ENCODE data around the gene ATP6V1E1. TPM values are rescaled to one million over a fixed set of nuclear protein-coding genes. Genes with fewer than 3 reads are reported as not detected.
"Not testable (repeated sequence)": the region's sequence is repeated elsewhere in the genome, so short reads cannot be mapped to it uniquely, and the experiment has no call there.

Gene ATP6V1E1
- polyA plus RNA-seq, 1 donor = 94.8 TPM

DNA sequence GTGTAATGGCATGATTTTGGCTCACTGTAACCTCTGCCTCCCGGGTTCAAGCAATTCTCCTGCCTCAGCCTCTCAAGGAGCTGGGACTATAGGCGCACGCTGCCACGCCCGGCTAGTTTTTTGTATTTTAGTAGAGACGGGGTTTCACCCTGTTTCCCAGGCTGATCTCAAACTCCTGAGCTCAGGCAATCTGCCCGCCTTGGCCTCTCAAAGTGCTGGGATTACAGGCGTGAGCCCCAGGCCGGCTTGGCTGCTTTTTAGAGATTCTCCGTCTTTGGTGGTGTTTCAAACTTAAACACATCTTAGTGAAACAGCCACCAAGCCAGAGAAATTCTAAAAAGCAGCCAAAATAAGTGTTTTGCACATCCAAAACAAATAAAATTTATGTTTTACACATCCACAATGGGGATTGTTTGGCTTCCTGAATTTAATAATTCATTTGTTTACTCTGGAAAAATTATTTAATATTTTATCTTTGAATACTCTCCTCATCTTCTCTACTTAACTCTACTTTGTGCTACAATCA is 28.4 kb upstream of the ATP6V1E1 start:
- no peaks in the 10 kb centered on the region for H3K9me3 ChIP-seq (ENCODE audit: control insufficient read depth, low read depth, low read length)
- WGBS (ENCODE audit: insufficient coverage, low lambda C conversion rate) = no CpG with 5 or more reads among the region's 10 CpGs
- no peak overlapping the region for H3K27ac ChIP-seq (ENCODE audit: low read length)
- no peaks in the 10 kb centered on the region for H3K27me3 ChIP-seq (ENCODE audit: control insufficient read depth, insufficient read depth, low read length)
- peaks cover 2% of the 10 kb centered on the region for H3K4me1 ChIP-seq (ENCODE audit: control insufficient read depth, insufficient read depth, low read length)
- no peak for DNase-seq
- no peak overlapping the region for H3K4me3 ChIP-seq (ENCODE audit: low read length)
- peaks cover 15% of the 10 kb centered on the region for H3K36me3 ChIP-seq (ENCODE audit: control insufficient read depth, insufficient read depth, low read length)

DNA sequence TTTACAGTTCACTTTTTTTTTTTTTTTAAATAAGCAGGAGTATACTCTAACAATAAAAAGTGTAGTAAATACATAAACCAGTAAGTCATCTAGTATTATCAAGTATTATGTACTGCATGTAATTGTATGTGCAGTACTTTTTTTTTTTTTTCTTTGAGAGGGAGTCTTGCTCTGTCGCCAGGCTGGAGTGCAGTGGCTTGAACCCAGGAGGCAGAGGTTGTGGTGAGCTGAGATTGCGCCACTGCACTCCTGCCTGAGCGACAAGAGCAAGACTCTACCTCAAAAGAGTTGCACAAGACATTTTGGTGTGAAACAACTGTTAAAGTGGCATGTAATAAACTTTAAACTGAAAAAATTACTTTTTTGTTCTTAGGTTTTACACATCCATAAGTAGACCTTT is 26.7 kb upstream of the ATP6V1E1 start:
- peaks cover 15% of the 10 kb centered on the region for H3K36me3 ChIP-seq (ENCODE audit: control insufficient read depth, insufficient read depth, low read length)
- no peaks in the 10 kb centered on the region for H3K9me3 ChIP-seq (ENCODE audit: control insufficient read depth, low read depth, low read length)
- no CpG with 5 or more reads among the region's 3 CpGs for WGBS (ENCODE audit: insufficient coverage, low lambda C conversion rate)
- no peak overlapping the region for H3K4me3 ChIP-seq (ENCODE audit: low read length)
- peaks cover 2% of the 10 kb centered on the region for H3K4me1 ChIP-seq (ENCODE audit: control insufficient read depth, insufficient read depth, low read length)
- H3K27ac ChIP-seq (ENCODE audit: low read length) = no peak overlapping the region
- peak in 1 of 2 donors; percentile 17 for DNase-seq
- no peaks in the 10 kb centered on the region for H3K27me3 ChIP-seq (ENCODE audit: control insufficient read depth, insufficient read depth, low read length)

DNA sequence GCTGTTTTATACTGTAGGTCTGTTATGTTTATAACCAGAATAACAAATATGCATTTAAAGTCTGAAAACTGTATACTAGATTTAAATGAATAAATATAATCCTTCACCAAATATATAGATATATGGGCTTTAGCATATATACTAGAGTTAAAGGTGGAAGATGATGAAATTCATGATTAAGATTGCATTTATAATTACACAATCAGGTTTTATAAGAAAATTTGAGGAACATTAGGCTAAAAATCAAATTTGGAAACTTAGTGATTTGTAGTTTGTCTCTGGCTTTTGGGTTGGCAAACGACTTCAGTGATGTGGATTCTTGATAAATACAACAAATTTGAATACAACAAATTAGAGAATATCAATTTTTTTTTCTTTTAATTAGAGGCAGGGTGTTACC is 20.0 kb upstream of the ATP6V1E1 start:
- no peak for DNase-seq
- Histone ChIP-seq H3K27ac (ENCODE audit: low read length) (no peak overlapping the region), H3K4me1 (ENCODE audit: control insufficient read depth, insufficient read depth, low read length) (no peaks in the 10 kb centered on the region), H3K27me3 (ENCODE audit: control insufficient read depth, insufficient read depth, low read length) (no peaks in the 10 kb centered on the region), H3K4me3 (ENCODE audit: low read length) (no peak overlapping the region), H3K36me3 (ENCODE audit: control insufficient read depth, insufficient read depth, low read length) (peaks cover 2% of the 10 kb centered on the region), H3K9me3 (ENCODE audit: control insufficient read depth, low read depth, low read length) (no peaks in the 10 kb centered on the region)
- WGBS (ENCODE audit: insufficient coverage, low lambda C conversion rate) = no CpG with 5 or more reads among the region's 1 CpG

GRCh38 chr22:17647991-17648390 is 19.4 kb upstream of the ATP6V1E1 start:
- Histone ChIP-seq H3K27ac (ENCODE audit: low read length) (no peak overlapping the region), H3K9me3 (ENCODE audit: control insufficient read depth, low read depth, low read length) (no peaks in the 10 kb centered on the region), H3K27me3 (ENCODE audit: control insufficient read depth, insufficient read depth, low read length) (no peaks in the 10 kb centered on the region), H3K4me3 (ENCODE audit: low read length) (no peak overlapping the region), H3K36me3 (ENCODE audit: control insufficient read depth, insufficient read depth, low read length) (peaks cover 2% of the 10 kb centered on the region), H3K4me1 (ENCODE audit: control insufficient read depth, insufficient read depth, low read length) (no peaks in the 10 kb centered on the region)
- DNase-seq = no peak
- WGBS (ENCODE audit: insufficient coverage, low lambda C conversion rate) = no CpG with 5 or more reads among the region's 5 CpGs

DNA sequence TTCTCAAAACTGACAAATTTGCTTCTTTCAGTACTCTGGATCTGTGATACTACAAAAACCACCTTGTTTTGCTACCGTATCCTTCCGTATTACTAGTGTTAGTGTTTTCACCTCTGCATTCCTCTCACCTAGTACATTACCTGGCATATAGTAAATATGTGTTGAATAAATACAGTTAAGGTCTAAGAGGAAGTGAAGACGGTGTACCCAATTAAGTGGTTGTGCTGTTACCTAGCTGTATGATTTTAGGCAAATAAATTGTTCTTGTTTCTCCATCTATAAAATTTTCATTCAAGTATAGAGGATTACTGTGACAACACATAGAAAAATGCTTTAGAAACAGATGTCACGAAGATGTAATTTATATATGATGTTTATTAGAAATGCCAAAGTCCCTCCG is 18.9 kb upstream of the ATP6V1E1 start:
- H3K27me3 ChIP-seq (ENCODE audit: control insufficient read depth, insufficient read depth, low read length) = no peaks in the 10 kb centered on the region
- WGBS (ENCODE audit: insufficient coverage, low lambda C conversion rate) = no CpG with 5 or more reads among the region's 5 CpGs

GRCh38 chr22:17642357-17642756 is 13.8 kb upstream of the ATP6V1E1 start:
- not testable (repeated sequence) for H3K27ac ChIP-seq (ENCODE audit: low read length); DNase-seq; H3K27me3 ChIP-seq (ENCODE audit: control insufficient read depth, insufficient read depth, low read length); H3K4me1 ChIP-seq (ENCODE audit: control insufficient read depth, insufficient read depth, low read length); H3K9me3 ChIP-seq (ENCODE audit: control insufficient read depth, low read depth, low read length); H3K4me3 ChIP-seq (ENCODE audit: low read length); H3K36me3 ChIP-seq (ENCODE audit: control insufficient read depth, insufficient read depth, low read length)
- WGBS (ENCODE audit: insufficient coverage, low lambda C conversion rate) = no CpG with 5 or more reads among the region's 4 CpGs

More for the DNA sequence above, 18.9 kb upstream of the ATP6V1E1 start:
- Histone ChIP-seq H3K27ac (ENCODE audit: low read length) (no peak overlapping the region), H3K4me3 (ENCODE audit: low read length) (no peak overlapping the region), H3K4me1 (ENCODE audit: control insufficient read depth, insufficient read depth, low read length) (no peaks in the 10 kb centered on the region), H3K9me3 (ENCODE audit: control insufficient read depth, low read depth, low read length) (no peaks in the 10 kb centered on the region), H3K36me3 (ENCODE audit: control insufficient read depth, insufficient read depth, low read length) (peaks cover 2% of the 10 kb centered on the region)
- no peak for DNase-seq

- Histone ChIP-seq H3K27ac (ENCODE audit: low read length) (no peak overlapping the region), H3K27me3 (ENCODE audit: control insufficient read depth, insufficient read depth, low read length) (no peaks in the 10 kb centered on the region), H3K9me3 (ENCODE audit: control insufficient read depth, low read depth, low read length) (no peaks in the 10 kb centered on the region), H3K36me3 (ENCODE audit: control insufficient read depth, insufficient read depth, low read length) (no peaks in the 10 kb centered on the region), H3K4me3 (ENCODE audit: low read length) (no peak overlapping the region), H3K4me1 (ENCODE audit: control insufficient read depth, insufficient read depth, low read length) (peaks cover 4% of the 10 kb centered on the region)
- WGBS (ENCODE audit: insufficient coverage, low lambda C conversion rate) = 100% methylated on average over 1 of the region's 3 CpGs
- no peak for DNase-seq
These were observed 12.7 kb upstream of the ATP6V1E1 start for GRCh38 chr22:17641269-17641668.

- Histone ChIP-seq H3K36me3 (ENCODE audit: control insufficient read depth, insufficient read depth, low read length) (no peaks in the 10 kb centered on the region), H3K9me3 (ENCODE audit: control insufficient read depth, low read depth, low read length) (no peaks in the 10 kb centered on the region)
- 5% methylated on average over 5 of the region's 8 CpGs for WGBS (ENCODE audit: insufficient coverage, low lambda C conversion rate)
These were observed 10.7 kb upstream of the ATP6V1E1 start for GRCh38 chr22:17639247-17639741.

GRCh38 chr22:17638432-17639246 is 10.1 kb upstream of the ATP6V1E1 start, which contains the start of gene BCL2L13:
TSS of gene BCL2L13 (plus strand) at chr22:17638757. CDS start at chr22:17655712, 16,955 bp downstream.
- H3K27me3 ChIP-seq (ENCODE audit: control insufficient read depth, insufficient read depth, low read length) = no peaks in the 10 kb centered on the region
- no peaks in the 10 kb centered on the region for H3K36me3 ChIP-seq (ENCODE audit: control insufficient read depth, insufficient read depth, low read length)
- peak within 1 kb of the TSS; percentile 92 for H3K4me3 ChIP-seq (ENCODE audit: low read length)
- no peaks in the 10 kb centered on the region for H3K9me3 ChIP-seq (ENCODE audit: control insufficient read depth, low read depth, low read length)
- H3K27ac ChIP-seq (ENCODE audit: low read length) = peak within 1 kb of the TSS; percentile 97
- peaks cover 10% of the 10 kb centered on the region for H3K4me1 ChIP-seq (ENCODE audit: control insufficient read depth, insufficient read depth, low read length)
- peak; percentile 93 to 97 for DNase-seq
- WGBS (ENCODE audit: insufficient coverage, low lambda C conversion rate) = no CpG with 5 or more reads among the region's 70 CpGs

More at GRCh38 chr22:17639247-17639741, 10.7 kb upstream of the ATP6V1E1 start:
- peak; percentile 39 to 77 for DNase-seq
- peak overlapping the region; percentile 97 for H3K27ac ChIP-seq (ENCODE audit: low read length)
- H3K4me3 ChIP-seq (ENCODE audit: low read length) = peak overlapping the region; percentile 92
- peaks cover 4% of the 10 kb centered on the region for H3K4me1 ChIP-seq (ENCODE audit: control insufficient read depth, insufficient read depth, low read length)
- H3K27me3 ChIP-seq (ENCODE audit: control insufficient read depth, insufficient read depth, low read length) = no peaks in the 10 kb centered on the region

DNA sequence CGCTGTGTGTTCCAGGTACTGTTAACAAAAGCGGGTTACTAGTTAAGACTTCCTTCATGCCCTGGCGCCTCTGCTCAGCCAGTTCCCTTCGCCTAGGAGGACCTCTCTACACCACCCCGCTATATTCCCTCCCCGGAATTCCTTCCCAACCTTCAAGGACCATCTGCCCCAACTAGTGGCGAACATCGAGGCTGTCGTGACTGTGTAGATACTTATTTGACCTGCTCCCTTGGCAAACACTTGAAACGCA is 9.6 kb upstream of the ATP6V1E1 start:
- 0% methylated on average over 2 of the region's 10 CpGs for WGBS (ENCODE audit: insufficient coverage, low lambda C conversion rate)
- no peak for DNase-seq
- Histone ChIP-seq H3K36me3 (ENCODE audit: control insufficient read depth, insufficient read depth, low read length) (no peaks in the 10 kb centered on the region), H3K27me3 (ENCODE audit: control insufficient read depth, insufficient read depth, low read length) (no peaks in the 10 kb centered on the region), H3K4me3 (ENCODE audit: low read length) (peak overlapping the region; percentile 92), H3K9me3 (ENCODE audit: control insufficient read depth, low read depth, low read length) (no peaks in the 10 kb centered on the region), H3K27ac (ENCODE audit: low read length) (peak overlapping the region; percentile 97), H3K4me1 (ENCODE audit: control insufficient read depth, insufficient read depth, low read length) (peaks cover 12% of the 10 kb centered on the region)

Measured in large intestine (tissue), 3 donors.